ENCODE measurements around the gene HEPHL1.

DNA sequence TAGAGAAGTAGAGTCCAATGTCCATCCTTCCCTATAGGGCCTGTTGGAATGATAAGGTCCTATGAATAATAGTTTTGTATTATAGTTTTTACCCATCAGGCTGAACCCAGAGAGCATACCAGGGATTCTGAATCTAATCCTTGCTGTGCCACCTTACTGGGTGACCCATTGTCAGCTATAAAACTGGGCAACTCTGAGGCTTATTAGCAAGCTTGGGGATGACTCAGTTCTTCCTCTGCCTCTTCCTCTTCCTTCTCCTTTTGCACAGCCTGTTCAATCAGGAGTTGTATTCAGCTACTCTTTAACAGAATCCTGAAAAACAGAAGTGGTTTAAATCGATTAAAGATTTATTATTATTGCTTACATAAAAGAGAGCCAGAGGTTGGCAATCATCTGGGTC is 8.9 kb downstream of the HEPHL1 start:
- TF ChIP-seq CTCF (IDR thresholded peaks at IDR 0.05; ENCODE audit: insufficient read depth, low read depth, low read length), result no peak
- TF ChIP-seq EZH2 (IDR thresholded peaks at IDR 0.05; ENCODE audit: insufficient read depth, low read length), result no peak
